NCI-H2196 treated with DMSO at 0.1 percent for 48 hours (cell line): ENCODE data around the gene CDH4.

Experiments
- DNase-seq: peaks from one replicate; lab custom pipeline; 2025; ENCODE audit not compliant: unreplicated experiment; lab: John Stamatoyannopoulos, UW

Gene CDH4

GRCh38 chr20:61322151-61322865 is 70.2 kb downstream of the CDH4 start:
- no peak for DNase-seq

- DNase-seq = no peak
Observed at GRCh38 chr20:61324906-61325305, 72.8 kb downstream of the CDH4 start.

- DNase-seq = no peak
Observed at GRCh38 chr20:61325718-61326117, 73.7 kb downstream of the CDH4 start.

- DNase-seq = no peak
Observed at GRCh38 chr20:61328911-61329558, 77.0 kb downstream of the CDH4 start.

GRCh38 chr20:61330441-61330840 is 78.4 kb downstream of the CDH4 start:
- no peak for DNase-seq

GRCh38 chr20:61331543-61331942 is 79.5 kb downstream of the CDH4 start:
- DNase-seq = no peak

GRCh38 chr20:61332016-61332975 is 80.2 kb downstream of the CDH4 start:
- no peak for DNase-seq

- DNase-seq = no peak
Observed at GRCh38 chr20:61333484-61334108, 81.5 kb downstream of the CDH4 start.

- no peak for DNase-seq
Observed at GRCh38 chr20:61340157-61340556, 88.1 kb downstream of the CDH4 start.

- DNase-seq = no peak
Observed at GRCh38 chr20:61341605-61342004, 89.5 kb downstream of the CDH4 start.

GRCh38 chr20:61343934-61344333 is 91.9 kb downstream of the CDH4 start:
- DNase-seq = no peak

- DNase-seq = no peak
Observed at GRCh38 chr20:61345656-61346055, 93.6 kb downstream of the CDH4 start.

- DNase-seq = no peak
Observed at GRCh38 chr20:61346996-61347395, 94.9 kb downstream of the CDH4 start.

GRCh38 chr20:61347443-61347842 is 95.4 kb downstream of the CDH4 start:
- DNase-seq = no peak

- no peak for DNase-seq
Observed at GRCh38 chr20:61349447-61350165, 97.5 kb downstream of the CDH4 start.

GRCh38 chr20:61350500-61351250 is 98.6 kb downstream of the CDH4 start:
- no peak for DNase-seq

- DNase-seq = no peak
Observed at GRCh38 chr20:61352346-61353260, 100.5 kb downstream of the CDH4 start.

- no peak for DNase-seq
Observed at GRCh38 chr20:61353261-61354000, 101.4 kb downstream of the CDH4 start.
